Ureter (tissue), 1 donor: ENCODE results near the gene TCHH. TPM values are rescaled to one million over a fixed set of nuclear protein-coding genes. Genes with fewer than 3 reads are reported as not detected.

ENCODE experiments used
- DNase-seq: peaks from one replicate; pipeline ENCODE4 v3.0.0-alpha.2; 2020; ENCODE audit warnings: low spot score
- total RNA-seq: library from RNA; stranded (reverse); gene quantifications from one replicate; pipeline ENCODE4 v1.2.4, GENCODE V29; 2023
- donor health status: DM: yes; HTN: yes; CAD: no.

The TCHH gene
- total RNA-seq, 1 donor from 2014 or later: not detected

DNA sequence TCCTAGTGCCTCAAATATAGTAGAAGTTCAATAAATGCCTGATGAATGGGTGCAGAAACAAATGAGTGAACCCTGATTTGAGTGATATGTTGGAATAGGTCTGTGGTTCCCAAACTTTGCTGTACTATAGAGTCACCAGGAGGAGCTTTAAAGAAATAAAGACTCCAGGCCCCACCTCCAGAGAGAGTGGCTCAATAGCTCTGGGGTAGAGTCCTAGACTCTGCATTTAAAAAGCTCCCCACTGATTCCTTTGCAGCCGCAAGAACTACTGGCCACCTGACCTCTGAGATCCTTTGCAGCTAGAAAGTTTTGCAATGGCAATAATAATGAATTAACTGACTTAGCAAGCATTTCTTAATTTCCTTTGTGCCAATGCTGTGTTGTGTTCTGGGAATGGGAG is 47.3 kb downstream of the TCHH start:
- no peak for DNase-seq

DNA sequence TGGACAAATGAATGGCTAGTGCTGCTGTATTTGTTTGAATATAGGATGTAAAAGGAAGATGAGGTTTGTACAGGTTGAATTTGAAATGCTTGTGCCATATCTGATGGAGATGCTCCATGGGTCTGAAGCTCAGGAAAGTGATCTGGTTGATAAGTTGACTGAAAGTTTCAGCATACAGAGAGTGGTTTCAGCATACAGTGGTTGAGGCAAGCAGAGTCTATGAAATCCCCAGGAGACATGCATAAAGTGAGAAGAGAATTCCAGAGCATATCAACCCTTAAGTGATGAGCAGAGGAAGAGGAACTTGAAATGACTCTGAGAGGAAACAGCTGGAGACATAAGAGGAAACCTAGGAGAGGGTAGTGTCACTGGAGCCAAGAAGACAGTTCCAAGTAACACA is 48.1 kb downstream of the TCHH start:
- DNase-seq: no peak

DNA sequence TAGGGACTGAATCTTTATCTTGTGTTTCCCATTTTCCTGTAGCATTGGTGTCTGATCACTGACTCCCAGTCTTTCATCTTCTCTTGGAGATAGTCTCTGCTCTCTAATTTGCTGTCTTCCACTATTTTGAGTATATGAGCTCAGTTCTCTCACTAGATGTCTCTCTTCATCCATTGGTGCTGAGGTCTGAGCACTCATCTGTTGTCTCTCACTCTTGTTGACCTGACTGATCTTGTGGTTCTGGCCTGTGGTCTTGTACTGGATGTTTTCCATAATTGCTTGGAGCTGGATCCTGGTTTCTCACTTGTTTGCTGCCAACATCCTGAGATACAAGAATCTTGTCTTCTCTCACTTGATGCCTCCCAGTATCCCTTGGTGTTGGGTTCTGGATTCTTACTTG is 53.3 kb downstream of the TCHH start:
- no peak for DNase-seq

Other genes starting within 250 kb of the TCHH start
- 28.2 TPM for gene THEM4, start 205.9 kb downstream of the TCHH start, total RNA-seq
- gene S100A10, start 121.6 kb downstream of the TCHH start, total RNA-seq: 152 TPM
- gene S100A11, start 78.4 kb downstream of the TCHH start, total RNA-seq: 1,471 TPM
- not detected for gene TCHHL1, start 26.4 kb downstream of the TCHH start, total RNA-seq
- gene RPTN, start 43.8 kb upstream of the TCHH start, total RNA-seq: not detected
- not detected for gene HRNR, start 108.7 kb upstream of the TCHH start, total RNA-seq
- gene FLG, start 209.8 kb upstream of the TCHH start, total RNA-seq: not detected
- gene FLG2, start 244.6 kb upstream of the TCHH start, total RNA-seq: not detected